Measurements from ENCODE around the gene ELAVL2. TPM values are rescaled to one million over a fixed set of nuclear protein-coding genes. Genes with fewer than 3 reads are reported as not detected.

The ELAVL2 gene
- total RNA-seq, 1 experiment from 2014 or later, result 16.8 TPM

GRCh38 chr9:23801523-23801922 lies 24.5 kb downstream of the ELAVL2 start:
- no CpG with 5 or more reads among the region's 2 CpGs for WGBS (ENCODE audit: extremely low coverage, insufficient read length, low lambda C conversion rate)

More at GRCh38 chr9:23801523-23801922, 24.5 kb downstream of the ELAVL2 start:
- H4K20me1 ChIP-seq (ENCODE audit: control insufficient read depth, insufficient read depth, insufficient read length), result peaks cover 2% of the 10 kb centered on the region
- Mint-ChIP-seq H3K4me1 (peaks cover 68 to 73% of the 10 kb centered on the region in 2 experiments), H3K27me3 (ENCODE audit: low read depth) (no peaks in the 10 kb centered on the region), H3K9me3 (no peaks in the 10 kb centered on the region), H3K36me3 (ENCODE audit: insufficient read depth in 1 of 3, low read depth in 3 of 3) (peaks cover 0 to 2% (median 0%) of the 10 kb centered on the region in 3 experiments; a peak in 2 of 7 replicates), H3K27ac (no peak overlapping the region; a peak in 1 of 7 replicates), H3K4me3 (no peak overlapping the region)
- H3K4ac ChIP-seq (ENCODE audit: low read depth, low read length), result no peak overlapping the region
- H3K4me2 ChIP-seq (ENCODE audit: insufficient read depth, insufficient read length, low read length), result no peak overlapping the region
- H3K14ac ChIP-seq (ENCODE audit: insufficient read depth, low read length), result no peak overlapping the region
- H2BK120ac ChIP-seq (ENCODE audit: low read depth, low read length, poor library complexity, severe bottlenecking), result no peak overlapping the region
- no peak overlapping the region for H4K5ac ChIP-seq (ENCODE audit: insufficient read length, low read depth, low read length)
- H2AFZ ChIP-seq (ENCODE audit: low read length), result no peak overlapping the region
- no peak overlapping the region for H3K27ac ChIP-seq (ENCODE audit: insufficient read length, low read depth, low read length)
- no peak for TF ChIP-seq CTCF (conservative IDR thresholded peaks at IDR 0.05)
- H2AK5ac ChIP-seq (ENCODE audit: insufficient read length, low read length), result no peak overlapping the region
- no peak overlapping the region for H2BK15ac ChIP-seq (ENCODE audit: low read depth, low read length)
- H4K8ac ChIP-seq (replicated peaks; ENCODE audit: insufficient read length, low read depth, low read length), result no peak overlapping the region
- no peaks in the 10 kb centered on the region for H3K27me3 ChIP-seq (ENCODE audit: insufficient read depth, low read length)
- H4K91ac ChIP-seq (ENCODE audit: insufficient read length, low read depth, low read length), result no peak overlapping the region
- H3K56ac ChIP-seq (ENCODE audit: insufficient read length, low read depth, low read length), result no peak overlapping the region
- no peaks in the 10 kb centered on the region for H3K23me2 ChIP-seq (ENCODE audit: insufficient read length, low read depth, low read length, poor library complexity, severe bottlenecking)
- H3K79me1 ChIP-seq (ENCODE audit: insufficient read depth, low read depth, low read length, poor library complexity, severe bottlenecking), result peaks cover 18% of the 10 kb centered on the region
- H3K9me3 ChIP-seq (ENCODE audit: control insufficient read depth, low read depth, low read length), result no peaks in the 10 kb centered on the region
- no peak for DNase-seq
- peaks cover 58% of the 10 kb centered on the region; the same call in 1 of the 2 replicates for H3K79me2 ChIP-seq (ENCODE audit: insufficient read depth, low read length)
- no peak overlapping the region for H3K18ac ChIP-seq (ENCODE audit: insufficient read length, low read depth, low read length)
- H3K4me1 ChIP-seq (ENCODE audit: insufficient read depth, low read length), result peaks cover 21% of the 10 kb centered on the region
- H2BK20ac ChIP-seq (ENCODE audit: low read depth, low read length, poor library complexity, severe bottlenecking), result no peak overlapping the region
- H3K9ac ChIP-seq (ENCODE audit: extremely low read depth, insufficient read length, low read length), result no peak overlapping the region
- no peak overlapping the region for H3T11ph ChIP-seq (ENCODE audit: low read length)
- no peak overlapping the region for H3K23ac ChIP-seq (ENCODE audit: insufficient read length, low read depth, low read length)
- no peak overlapping the region for H2BK12ac ChIP-seq (ENCODE audit: insufficient read length, low read depth, low read length)
- H2BK5ac ChIP-seq (ENCODE audit: insufficient read length, low read length), result no peak overlapping the region
